ENCODE measurements around the gene FCRLA.

FCRLA gene

DNA sequence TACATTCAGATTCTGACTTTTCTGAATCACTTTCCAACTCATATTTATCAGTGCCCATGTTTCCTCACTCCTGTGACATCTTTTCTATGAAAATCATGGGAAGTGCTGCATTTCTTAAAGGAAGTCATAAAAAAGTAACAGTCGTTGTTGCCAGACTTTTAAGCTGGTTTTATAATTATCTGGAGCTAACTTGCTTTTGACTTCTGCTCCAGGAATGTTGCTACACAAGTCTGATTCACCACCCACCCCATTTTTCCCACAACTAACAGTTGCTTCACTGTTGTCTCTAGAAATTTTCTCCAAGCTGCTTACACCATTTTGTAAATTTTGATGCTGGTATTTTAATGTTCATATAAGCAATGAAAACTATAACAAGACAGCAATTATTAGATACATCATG, 26.5 kb downstream of the FCRLA start:
- no peak for DNase-seq

- no peak for DNase-seq
Observed at GRCh38 chr1:161735837-161736236, 28.8 kb downstream of the FCRLA start.

- no peak for DNase-seq
Observed at GRCh38 chr1:161736335-161736969, 29.4 kb downstream of the FCRLA start.

DNA sequence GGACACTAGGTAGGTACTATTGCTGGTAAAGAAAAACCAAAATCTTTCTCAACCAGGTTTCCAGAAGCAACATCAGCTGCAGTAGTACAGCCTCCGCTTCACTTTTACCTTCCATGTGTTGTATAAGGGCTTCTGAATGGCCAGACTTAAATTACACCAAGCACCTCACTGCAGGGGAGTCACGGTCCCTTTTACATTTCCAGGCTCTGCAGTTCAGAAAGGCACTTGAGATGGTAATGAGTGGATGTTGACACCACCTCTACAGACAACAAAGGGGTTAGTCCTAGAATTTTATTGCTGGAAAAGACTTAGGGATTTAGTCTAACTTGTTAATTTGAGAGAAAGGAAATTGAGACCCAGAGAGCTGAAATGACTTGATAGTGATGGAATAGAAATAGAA, 30.6 kb downstream of the FCRLA start:
- DNase-seq, result peak; percentile 28

- DNase-seq, result peak; percentile 20
Observed at GRCh38 chr1:161738627-161739287, 31.7 kb downstream of the FCRLA start.

- DNase-seq, result no peak
Observed at GRCh38 chr1:161739865-161740566, 33.0 kb downstream of the FCRLA start.

- DNase-seq, result no peak
Observed at GRCh38 chr1:161740921-161741320, 33.9 kb downstream of the FCRLA start.

DNA sequence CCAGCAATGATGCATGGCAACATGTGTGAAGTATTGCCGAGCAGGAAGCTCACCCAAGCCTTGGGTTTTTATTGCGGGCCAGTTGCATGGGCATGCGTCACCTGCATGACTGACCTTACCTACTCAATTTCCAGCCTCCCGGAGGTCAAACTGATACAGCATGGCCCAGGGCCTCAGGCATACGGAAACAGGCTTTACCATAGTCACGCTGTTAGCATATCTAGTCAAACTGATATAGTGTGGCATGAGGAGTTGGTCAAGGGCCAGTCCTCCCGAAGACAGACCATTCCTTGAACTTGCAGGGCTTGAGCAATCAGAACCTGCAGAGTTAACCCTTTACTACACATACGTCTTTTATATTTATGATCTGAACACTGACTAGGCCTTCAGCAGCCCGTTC, 36.2 kb downstream of the FCRLA start:
- DNase-seq, result no peak

DNA sequence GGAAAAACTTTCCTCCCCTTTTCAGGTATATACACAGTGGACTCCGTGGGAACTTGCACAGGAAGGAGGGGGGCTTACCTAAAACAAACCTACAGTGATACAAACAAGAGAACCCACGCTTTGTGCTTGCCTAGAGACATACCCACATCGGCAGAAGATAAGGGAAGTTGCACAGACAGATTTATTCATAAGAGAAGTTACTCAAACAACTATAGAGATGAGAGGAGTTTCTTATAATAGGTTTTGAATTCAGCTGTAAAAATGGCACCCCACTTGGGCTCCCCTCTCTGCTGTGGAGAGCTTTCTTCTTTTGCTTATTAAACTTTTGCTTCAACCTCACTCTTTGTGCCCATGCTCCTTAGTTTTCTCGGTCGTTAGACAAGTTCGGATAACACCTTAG, 40.8 kb downstream of the FCRLA start:
- DNase-seq, result no peak

DNA sequence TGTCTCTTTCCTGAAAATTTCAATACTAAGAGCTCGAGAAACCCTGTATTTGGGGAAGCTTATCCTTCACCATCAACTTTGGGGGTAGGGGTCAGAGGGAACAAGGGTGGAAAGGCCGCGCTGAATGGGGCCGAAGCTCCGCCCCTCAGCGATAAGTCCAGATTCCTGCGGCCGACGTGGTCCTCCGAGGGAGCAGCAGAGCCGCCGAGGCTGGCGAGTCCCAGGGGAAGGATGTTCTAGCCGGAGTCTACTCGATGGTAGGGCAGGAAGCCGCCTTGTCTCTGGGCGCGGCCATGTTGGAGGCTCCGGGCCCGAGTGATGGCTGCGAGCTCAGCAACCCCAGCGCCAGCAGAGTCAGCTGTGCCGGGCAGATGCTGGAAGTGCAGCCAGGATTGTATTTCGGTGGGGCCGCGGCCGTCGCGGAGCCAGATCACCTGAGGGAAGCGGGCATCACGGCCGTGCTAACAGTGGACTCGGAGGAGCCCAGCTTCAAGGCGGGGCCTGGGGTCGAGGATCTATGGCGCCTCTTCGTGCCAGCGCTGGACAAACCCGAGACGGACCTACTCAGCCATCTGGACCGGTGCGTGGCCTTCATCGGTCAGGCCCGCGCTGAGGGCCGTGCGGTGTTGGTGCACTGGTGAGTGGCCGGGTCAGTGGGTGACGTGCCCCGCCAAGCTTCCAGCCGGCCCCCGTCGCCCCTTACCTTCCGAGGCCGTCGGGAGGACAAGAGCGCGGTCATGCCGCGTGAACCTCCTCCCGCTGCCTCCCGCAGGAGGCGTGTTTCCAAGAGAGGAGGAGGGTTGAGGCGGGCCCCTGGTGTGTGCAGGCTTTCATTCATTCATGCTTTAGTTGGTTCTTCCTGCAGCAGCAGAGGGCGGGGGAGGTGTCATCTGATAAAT, 42.7 kb downstream of the FCRLA start, which contains the start of gene DUSP12:
Gene DUSP12, plus strand, starts transcription at position 278 of the 899 bp plus-strand sequence. Its CDS starts 16 bp downstream, at position 294.
- peak; percentile 94 for DNase-seq

GRCh38 chr1:161763522-161764098, 56.6 kb downstream of the FCRLA start:
- no peak for DNase-seq

Measured in NCI-H2227 treated with DMSO at 0.1 percent for 48 hours (cell line).